GM12873 (cell line): ENCODE data around the gene GNG7.

Experiments used
- CTCF ChIP-seq: IDR thresholded peaks from 2 replicates; pipeline ENCODE4 v1.5.1; 2012; ENCODE audit warnings: low read depth, mild to moderate bottlenecking, moderate library complexity, low read length, control low read depth; ENCODE audit not compliant: insufficient read depth; ENCODE audit errors: missing control alignments

GNG7 gene

DNA sequence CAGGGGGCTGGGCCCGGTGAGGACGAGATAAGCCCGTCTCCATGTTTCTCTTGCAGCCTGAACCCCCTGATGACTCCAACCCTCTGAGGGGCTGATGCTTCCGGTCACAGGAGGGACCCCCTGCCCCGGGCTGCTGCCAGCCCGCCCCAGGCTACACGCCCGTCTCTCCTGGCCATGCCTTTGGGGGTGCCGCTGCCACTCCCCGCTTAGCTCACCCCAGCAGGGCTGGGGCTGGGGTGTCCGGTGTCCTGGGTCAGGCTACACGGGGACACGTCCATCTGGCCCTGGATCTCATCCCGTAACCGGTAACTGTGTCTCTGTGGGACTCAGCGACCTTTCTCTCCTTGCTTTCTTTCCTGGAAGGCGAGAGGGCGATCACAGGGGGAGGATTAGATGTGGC is 185.8 kb downstream of the GNG7 start:
- TF ChIP-seq CTCF, result no peak

DNA sequence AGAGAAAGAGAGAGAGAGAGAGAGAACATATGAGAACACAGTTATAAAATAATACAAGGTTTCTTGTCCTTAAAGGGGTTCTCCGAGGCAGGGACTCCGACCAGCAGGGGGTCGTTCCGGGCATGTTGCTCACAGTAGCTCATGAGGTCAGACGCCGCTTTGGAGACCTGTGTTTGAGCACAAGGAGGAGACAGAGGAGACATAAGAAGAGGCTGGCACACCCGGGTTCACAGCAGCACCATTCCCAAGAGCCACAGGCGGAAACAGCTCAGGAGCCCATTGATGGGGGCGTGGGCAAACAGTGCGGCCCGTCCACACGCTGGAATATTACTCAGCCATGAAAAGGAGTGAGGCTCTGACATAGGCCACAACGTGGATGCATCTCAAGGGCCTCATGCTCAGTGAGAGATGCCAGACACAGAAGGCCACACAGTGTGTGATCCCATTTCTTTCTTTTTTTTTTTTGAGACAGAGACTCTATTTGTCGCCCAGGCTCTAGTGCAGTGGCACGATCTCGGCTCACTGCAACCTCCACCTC is 187.4 kb downstream of the GNG7 start:
- no peak for TF ChIP-seq CTCF

DNA sequence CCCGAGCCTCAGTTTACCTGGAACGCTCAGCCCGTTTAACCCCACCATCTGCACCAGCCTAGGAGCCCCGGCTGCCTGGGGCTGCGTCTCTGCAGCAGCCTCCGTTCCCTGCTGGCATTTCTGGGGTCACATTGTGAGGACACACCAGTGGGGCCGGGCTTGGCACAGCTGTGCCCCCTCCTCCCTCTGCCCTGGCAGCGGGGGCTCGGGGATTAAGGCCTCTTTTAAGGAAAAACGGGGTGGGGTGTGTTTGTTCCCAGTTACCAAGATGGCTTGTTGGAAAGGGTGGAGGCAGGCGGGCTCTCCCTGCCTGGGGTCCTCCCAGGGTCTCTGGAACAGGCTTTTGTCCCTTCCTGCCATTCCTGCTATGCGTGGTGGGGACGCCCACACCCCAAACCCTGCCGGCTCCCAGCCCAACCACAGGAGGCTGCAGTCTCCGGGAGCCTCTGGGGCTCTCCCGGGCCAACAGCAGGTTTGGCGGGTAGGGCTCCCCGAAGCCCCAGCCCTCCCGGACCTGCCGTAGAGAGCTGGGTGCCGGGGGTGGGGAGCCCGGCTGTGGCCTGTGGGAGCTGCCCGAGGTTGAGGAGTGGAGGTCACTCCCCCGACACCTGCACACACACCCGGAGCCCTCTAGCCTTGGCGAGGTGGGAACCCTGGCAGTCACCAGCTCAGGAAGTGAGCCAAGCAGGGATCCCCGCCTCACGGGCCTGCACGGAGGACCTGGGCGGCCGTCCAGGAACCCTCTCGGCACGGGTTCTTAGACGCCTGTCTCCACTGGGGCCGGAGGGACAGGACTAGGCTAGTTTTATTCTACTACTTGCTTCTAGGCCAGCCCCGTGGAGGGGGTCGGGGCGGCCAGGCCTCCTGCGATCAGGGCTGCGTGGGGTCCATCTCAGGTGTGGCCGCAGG is 189.7 kb downstream of the GNG7 start:
- TF ChIP-seq CTCF, result no peak

GRCh38 chr19:2511991-2512390 is 190.5 kb downstream of the GNG7 start:
- TF ChIP-seq CTCF, result no peak

DNA sequence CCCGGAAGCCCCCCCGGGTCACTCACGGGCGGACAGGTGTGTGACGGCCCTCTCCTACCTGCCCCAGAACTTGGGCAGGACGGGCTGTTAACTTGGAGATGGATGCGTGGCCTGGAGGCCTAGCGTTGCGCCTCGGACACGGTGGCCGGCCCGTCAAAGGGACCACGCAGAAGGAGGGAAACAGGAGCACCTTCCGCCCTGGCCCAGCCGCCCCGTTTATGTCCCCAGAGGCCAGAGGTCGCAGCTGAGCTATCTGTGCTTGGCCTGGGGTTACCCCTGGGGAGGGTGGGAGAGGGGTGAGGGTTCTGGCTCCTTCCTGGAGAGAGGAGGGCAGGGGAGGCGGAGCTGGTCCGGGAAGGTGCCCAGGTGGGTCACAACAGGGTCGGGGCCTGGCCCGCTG is 190.9 kb downstream of the GNG7 start:
- no peak for TF ChIP-seq CTCF

- TF ChIP-seq CTCF, result no peak
These were observed 193.4 kb downstream of the GNG7 start for GRCh38 chr19:2509096-2509495.

- TF ChIP-seq CTCF, result no peak
These were observed 195.4 kb downstream of the GNG7 start for GRCh38 chr19:2507109-2507508.
